T-helper 22 cell (primary cell): ENCODE results near the gene PSD4.
"Not testable (repeated sequence)": the region's sequence is repeated elsewhere in the genome, so short reads cannot be mapped to it uniquely, and the experiment has no call there.

ENCODE experiments used
- DNase-seq: peaks from one replicate; pipeline ENCODE4 v3.0.0-alpha.2; 2020; ENCODE audit warnings: low read depth

PSD4 gene

GRCh38 chr2:113223813-113224212 is 50.0 kb downstream of the PSD4 start:
- no peak for DNase-seq

DNA sequence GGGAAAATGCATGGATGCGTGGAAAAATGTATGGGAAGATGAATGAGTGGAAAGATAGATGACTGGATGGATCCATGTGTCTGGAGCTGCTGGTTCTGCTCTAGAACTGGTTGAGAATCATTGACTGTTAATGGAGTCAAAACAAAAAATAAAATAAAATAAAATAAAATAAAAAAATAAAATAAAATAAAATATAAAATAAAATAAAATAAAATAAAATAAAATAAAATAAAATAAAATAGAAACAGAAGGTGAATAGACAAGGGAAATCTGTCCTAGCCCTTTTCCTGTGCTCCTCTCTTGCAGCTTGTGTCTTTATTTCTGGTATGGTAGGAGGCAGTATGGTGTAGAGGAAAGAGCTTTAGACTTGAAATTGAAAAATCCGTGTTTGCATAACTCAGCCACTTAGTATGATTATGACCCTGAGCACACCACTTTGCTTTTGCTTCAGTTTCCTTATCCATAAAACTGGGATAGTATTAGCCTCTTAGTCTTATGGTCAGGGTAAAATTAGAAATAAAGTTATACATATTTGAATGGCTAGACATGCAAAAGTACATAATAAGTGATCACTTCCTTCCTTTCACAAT is 51.0 kb downstream of the PSD4 start:
- no peak for DNase-seq

DNA sequence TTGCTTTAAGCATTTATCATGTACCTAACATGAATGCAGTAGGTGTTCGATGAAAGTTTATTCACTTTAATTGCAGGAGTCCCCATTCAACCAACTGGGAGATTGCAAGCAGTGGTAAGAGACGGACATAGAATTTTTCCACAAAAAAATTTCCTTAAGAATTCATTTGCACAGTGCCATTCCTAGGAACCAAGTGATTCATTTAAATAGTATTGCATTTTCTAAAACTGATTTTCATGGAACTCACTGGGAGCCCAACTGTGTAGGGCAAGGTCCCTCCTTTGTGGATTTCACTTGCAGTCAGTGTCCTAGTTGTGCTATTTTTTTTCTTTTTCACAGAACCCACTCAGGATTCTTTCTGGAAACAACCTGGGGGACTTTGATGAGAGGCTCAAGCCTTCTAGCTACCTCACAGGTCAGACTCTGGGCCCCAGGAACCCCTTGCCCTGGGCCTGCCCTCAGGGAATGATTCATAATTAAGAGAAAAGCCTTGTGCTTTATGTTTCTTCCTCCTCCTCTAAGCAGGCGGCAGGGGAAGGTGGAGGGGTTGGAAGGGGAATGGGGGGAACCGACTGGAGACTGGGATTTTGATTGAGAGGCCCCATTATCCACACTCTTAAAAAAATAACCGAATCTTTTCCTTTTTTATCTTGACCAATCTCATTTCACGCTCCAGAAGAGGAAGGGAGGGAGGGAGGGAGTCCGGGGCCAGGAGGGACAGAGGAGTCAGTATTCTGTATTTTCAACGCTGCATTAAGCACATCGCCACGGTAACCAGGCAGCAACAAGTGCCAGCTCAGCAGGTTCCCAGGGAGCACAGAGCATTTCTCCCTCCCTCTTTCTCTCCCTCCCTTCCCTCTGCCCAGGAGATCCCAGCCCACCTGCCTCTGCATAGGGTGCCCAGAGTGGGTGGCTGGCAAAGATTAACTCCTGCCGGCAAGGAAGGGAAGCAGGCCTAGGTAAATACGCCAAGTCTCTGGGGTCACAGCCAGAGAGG is 51.8 kb downstream of the PSD4 start:
- no peak for DNase-seq

- DNase-seq, result no peak
Observed at GRCh38 chr2:113226462-113226861, 52.7 kb downstream of the PSD4 start.

DNA sequence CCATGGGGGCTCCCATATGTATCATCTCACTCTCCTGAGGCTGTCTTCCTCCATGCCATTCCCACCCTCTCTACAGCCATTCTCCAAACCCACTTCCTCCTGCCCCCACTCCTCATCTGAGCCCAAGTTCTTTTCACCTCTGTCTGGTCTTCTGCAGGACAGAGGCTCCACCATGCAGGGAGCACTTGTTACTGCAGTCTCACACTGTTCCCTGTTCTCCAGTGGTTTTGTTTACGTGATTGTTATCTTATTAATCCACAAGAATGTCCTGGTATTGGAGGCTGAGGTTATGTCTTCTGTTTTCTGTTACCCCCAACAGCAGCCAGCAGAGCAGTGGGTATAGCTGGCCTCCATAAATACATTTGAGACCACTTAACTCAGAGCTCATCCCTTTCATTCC is 53.5 kb downstream of the PSD4 start:
- no peak for DNase-seq

GRCh38 chr2:113227698-113228097 is 53.9 kb downstream of the PSD4 start:
- DNase-seq, result no peak

- DNase-seq, result no peak
Observed at GRCh38 chr2:113228351-113228750, 54.6 kb downstream of the PSD4 start.

- no peak for DNase-seq
Observed at GRCh38 chr2:113228991-113229716, 55.4 kb downstream of the PSD4 start.

GRCh38 chr2:113229795-113230194 is 56.0 kb downstream of the PSD4 start:
- DNase-seq, result no peak

- no peak for DNase-seq
Observed at GRCh38 chr2:113230531-113230930, 56.8 kb downstream of the PSD4 start.

DNA sequence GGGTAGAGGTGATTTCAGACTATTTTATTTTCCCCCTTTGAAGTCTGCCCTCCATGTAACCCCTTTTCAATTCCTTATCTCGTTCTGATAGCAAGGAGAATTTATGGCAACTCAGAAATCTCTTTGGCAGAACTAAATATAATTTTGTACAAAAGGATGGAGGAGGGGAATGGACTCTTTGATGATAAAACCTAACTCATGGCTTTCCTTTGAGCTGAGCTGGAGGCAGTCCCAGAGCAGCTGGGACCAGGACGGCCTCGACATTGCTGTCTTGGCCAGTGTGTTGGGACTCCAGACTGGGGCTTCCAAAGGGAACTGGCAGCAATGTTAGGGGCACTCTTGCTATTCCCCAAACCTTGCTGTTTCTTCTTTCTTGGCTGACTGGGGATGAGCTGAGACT is 57.3 kb downstream of the PSD4 start:
- DNase-seq, result no peak

DNA sequence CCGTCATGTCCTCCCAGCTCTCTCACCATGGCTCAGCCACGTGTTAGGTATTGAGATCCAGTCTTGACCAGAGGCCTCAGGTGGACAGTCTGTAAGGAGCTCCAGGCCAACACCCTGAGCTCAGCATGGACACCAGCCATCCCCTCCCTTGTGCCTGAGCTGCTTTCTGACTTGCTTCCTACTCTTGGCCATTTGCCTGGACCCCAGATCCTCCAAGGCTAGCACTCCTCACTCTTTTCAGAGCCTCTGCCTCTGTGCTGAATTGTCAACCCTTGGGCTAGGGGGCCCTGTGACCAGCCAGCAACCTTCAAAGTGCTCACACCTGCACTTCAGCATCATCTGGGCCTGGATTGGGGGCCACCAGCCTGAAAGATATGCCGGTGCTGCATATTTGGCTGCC is 58.4 kb downstream of the PSD4 start:
- no peak for DNase-seq

DNA sequence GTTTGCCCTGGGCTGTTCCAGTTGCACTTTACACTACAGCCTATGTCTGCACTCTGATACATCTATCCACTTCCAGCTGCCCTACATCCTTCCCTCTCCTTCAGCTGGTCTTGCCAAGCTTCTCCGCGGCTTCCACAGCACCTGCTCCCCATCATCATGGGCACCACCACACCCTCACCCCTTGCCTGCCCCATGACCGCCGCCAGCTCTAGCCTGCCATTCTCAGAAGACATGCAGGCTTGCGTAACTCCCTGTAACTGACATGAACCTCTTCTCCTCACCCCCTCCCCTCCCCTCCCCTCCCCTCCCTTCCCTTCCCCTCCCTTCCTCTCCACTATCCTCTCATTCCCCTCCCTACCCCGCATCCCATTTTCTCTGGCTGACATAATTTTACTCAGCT is 59.0 kb downstream of the PSD4 start:
- no peak for DNase-seq

GRCh38 chr2:113233593-113234550 is 60.1 kb downstream of the PSD4 start:
- no peak for DNase-seq

GRCh38 chr2:113234721-113235346 is 61.1 kb downstream of the PSD4 start:
- no peak for DNase-seq

- DNase-seq, result not testable (repeated sequence)
Observed at GRCh38 chr2:113235347-113236226, 61.8 kb downstream of the PSD4 start.

GRCh38 chr2:113236367-113237159 is 62.8 kb downstream of the PSD4 start:
- no peak for DNase-seq

GRCh38 chr2:113237604-113238160 is 63.9 kb downstream of the PSD4 start:
- DNase-seq, result no peak
